Measurements from ENCODE around the gene PTPMT1. TPM values are rescaled to one million over a fixed set of nuclear protein-coding genes. Genes with fewer than 3 reads are reported as not detected.

Gene PTPMT1
- 49.3 and 50.3 TPM in 2 replicates for total RNA-seq
- long read RNA-seq, transcript PTPMT1-202 (4 exons, 768 nt), result major isoform, 26 of 35 reads
- long read RNA-seq, transcript PTPMT1-201 (3 exons, 928 nt), result minor isoform, 7 of 35 reads
- long read RNA-seq, partial matches to known transcripts, result 0 of 35 reads
- long read RNA-seq, other reads (novel, unspliced or antisense), result 0 of 35 reads

- H3K4me3 Mint-ChIP-seq (ENCODE audit: unreplicated experiment), result peak within 1 kb of the TSS; percentile 79
- no peak for TF ChIP-seq CTCF (IDR thresholded peaks at IDR 0.05)
- no peaks in the 10 kb centered on the region for H3K9me3 Mint-ChIP-seq (ENCODE audit: unreplicated experiment)
- H3K27me3 Mint-ChIP-seq (ENCODE audit: unreplicated experiment), result no peaks in the 10 kb centered on the region
- H3K4me1 Mint-ChIP-seq (ENCODE audit: unreplicated experiment), result peaks cover 16% of the 10 kb centered on the region
- peak; percentile 92 for DNase-seq (ENCODE audit: extremely low spot score, unreplicated experiment)
- H3K27ac Mint-ChIP-seq (ENCODE audit: unreplicated experiment), result peak within 1 kb of the TSS; percentile 80
- peaks cover 3% of the 10 kb centered on the region for H3K36me3 Mint-ChIP-seq (ENCODE audit: unreplicated experiment)
These were observed at the start of gene PTPMT1 for GRCh38 chr11:47565340-47566148. TSS of gene PTPMT1 (plus strand) at chr11:47565599. CDS start at chr11:47565623, 24 bp downstream.

GRCh38 chr11:47516155-47516554 lies 49.2 kb upstream of the PTPMT1 start:
- DNase-seq (ENCODE audit: extremely low spot score, unreplicated experiment), result no peak
- Mint-ChIP-seq H3K36me3 (ENCODE audit: unreplicated experiment) (no peaks in the 10 kb centered on the region), H3K9me3 (ENCODE audit: unreplicated experiment) (no peaks in the 10 kb centered on the region), H3K27ac (ENCODE audit: unreplicated experiment) (no peak overlapping the region), H3K4me3 (ENCODE audit: unreplicated experiment) (no peak overlapping the region), H3K4me1 (ENCODE audit: unreplicated experiment) (peaks cover 76% of the 10 kb centered on the region), H3K27me3 (ENCODE audit: unreplicated experiment) (no peaks in the 10 kb centered on the region)
- TF ChIP-seq CTCF (IDR thresholded peaks at IDR 0.05), result no peak

GRCh38 chr11:47516984-47517853 lies 48.2 kb upstream of the PTPMT1 start:
- Mint-ChIP-seq H3K4me1 (ENCODE audit: unreplicated experiment) (peaks cover 72% of the 10 kb centered on the region), H3K9me3 (ENCODE audit: unreplicated experiment) (no peaks in the 10 kb centered on the region), H3K27me3 (ENCODE audit: unreplicated experiment) (no peaks in the 10 kb centered on the region), H3K4me3 (ENCODE audit: unreplicated experiment) (no peak overlapping the region), H3K27ac (ENCODE audit: unreplicated experiment) (peak overlapping the region; percentile 44), H3K36me3 (ENCODE audit: unreplicated experiment) (no peaks in the 10 kb centered on the region)
- no peak for DNase-seq (ENCODE audit: extremely low spot score, unreplicated experiment)
- TF ChIP-seq CTCF (IDR thresholded peaks at IDR 0.05), result no peak

- no peak for TF ChIP-seq CTCF (IDR thresholded peaks at IDR 0.05)
- Mint-ChIP-seq H3K9me3 (ENCODE audit: unreplicated experiment) (no peaks in the 10 kb centered on the region), H3K4me1 (ENCODE audit: unreplicated experiment) (peaks cover 68% of the 10 kb centered on the region), H3K36me3 (ENCODE audit: unreplicated experiment) (no peaks in the 10 kb centered on the region), H3K27me3 (ENCODE audit: unreplicated experiment) (no peaks in the 10 kb centered on the region), H3K27ac (ENCODE audit: unreplicated experiment) (peak overlapping the region; percentile 62), H3K4me3 (ENCODE audit: unreplicated experiment) (no peak overlapping the region)
- no peak for DNase-seq (ENCODE audit: extremely low spot score, unreplicated experiment)
These were observed 47.0 kb upstream of the PTPMT1 start for GRCh38 chr11:47518212-47518964.

Data from osteocyte (in vitro differentiated cells).